NCI-H2196 (cell line): ENCODE data around the gene NRDE2.
"Not testable (repeated sequence)": the region's sequence is repeated elsewhere in the genome, so short reads cannot be mapped to it uniquely, and the experiment has no call there.

Experiments used
- DNase-seq: peaks from one replicate; lab custom pipeline; 2025; ENCODE audit not compliant: unreplicated experiment; lab: John Stamatoyannopoulos, UW

The NRDE2 gene

DNA sequence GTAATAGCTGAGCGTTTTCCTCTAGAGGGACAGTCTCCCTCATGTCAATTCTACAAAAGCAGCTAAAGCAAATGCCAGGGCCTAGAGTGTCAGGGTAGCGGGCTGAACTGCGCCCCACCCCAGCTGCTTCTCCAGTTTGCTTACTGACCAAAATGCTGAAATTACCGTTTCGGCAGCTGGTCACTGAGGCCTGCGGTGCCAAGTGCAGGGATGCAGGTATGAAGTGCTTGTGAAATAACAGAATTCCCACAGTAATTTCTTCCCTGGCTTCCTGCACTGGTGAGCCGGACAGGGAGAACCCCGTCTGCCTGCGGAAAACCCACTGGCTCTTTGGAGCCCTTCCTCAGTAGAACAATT is 56.3 kb downstream of the NRDE2 start:
- DNase-seq, result no peak

DNA sequence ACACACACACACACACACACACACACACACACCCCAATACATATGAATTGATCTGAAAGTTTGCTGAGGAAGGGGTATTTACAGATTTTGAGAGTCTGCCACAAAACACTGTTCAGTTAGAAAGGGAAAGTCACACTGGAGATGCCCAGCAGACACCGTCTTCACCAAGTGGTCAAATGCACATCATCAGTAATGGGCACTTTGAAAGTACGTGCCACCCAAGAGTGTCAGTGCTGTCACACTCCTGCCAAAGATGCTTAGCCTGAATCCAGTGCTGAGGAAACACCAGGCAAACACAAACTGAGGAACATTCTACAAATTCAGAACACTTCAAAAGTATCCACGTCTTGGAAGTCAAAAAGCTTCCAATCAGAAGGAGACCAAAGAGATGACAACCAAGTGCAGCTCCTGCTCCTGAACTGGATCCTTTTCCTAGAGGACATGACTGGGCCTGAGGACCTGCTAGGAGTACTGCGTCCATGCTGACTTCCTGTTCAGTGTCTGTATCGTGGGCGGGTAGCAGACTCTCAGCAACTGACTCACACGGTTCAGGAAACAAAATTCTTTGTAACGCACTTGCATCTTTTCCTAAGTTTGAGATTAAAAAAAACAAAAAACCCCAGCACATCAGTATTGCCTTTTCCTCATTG is 56.8 kb downstream of the NRDE2 start:
- DNase-seq, result no peak

DNA sequence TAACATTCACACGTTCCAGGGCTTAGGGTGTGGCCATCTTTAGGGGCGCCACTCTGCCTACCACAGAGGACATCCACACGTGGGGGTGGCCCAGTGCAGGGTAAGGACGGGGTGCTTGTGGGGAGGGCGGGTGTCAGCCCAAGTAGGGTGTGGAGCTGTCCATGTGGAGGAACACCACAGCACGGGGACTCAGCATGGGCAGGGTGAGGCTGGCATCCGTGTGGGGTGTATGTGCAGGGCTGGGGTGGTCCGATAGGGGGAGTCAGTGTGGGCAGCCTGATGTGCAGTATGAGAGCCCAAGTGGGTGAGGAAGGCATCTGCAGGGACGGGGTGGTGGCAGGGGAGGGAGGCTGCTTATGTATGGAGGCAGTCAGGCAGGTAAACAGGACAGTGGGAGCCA is 57.7 kb downstream of the NRDE2 start:
- DNase-seq, result no peak

GRCh38 chr14:90273532-90273931 is 58.2 kb downstream of the NRDE2 start:
- no peak for DNase-seq

DNA sequence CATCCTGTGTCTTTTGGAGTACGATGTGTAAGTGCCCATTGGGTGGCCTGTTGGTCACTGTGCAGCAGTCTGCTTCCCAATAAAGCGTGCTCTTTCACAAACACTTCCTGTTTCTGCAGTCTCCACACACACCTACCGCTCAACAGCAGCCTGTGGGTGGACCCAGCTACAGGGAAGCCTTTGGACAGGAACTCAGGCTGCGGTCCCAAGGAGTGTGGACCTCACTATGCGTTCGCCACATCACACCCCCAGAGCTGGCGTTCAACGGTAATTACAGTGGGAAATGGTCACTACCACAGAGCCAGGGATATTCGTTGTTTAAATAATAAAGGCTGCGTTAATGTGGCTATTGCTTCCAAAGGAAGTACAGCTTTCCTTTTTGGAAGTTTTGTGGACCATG is 59.2 kb downstream of the NRDE2 start:
- no peak for DNase-seq

DNA sequence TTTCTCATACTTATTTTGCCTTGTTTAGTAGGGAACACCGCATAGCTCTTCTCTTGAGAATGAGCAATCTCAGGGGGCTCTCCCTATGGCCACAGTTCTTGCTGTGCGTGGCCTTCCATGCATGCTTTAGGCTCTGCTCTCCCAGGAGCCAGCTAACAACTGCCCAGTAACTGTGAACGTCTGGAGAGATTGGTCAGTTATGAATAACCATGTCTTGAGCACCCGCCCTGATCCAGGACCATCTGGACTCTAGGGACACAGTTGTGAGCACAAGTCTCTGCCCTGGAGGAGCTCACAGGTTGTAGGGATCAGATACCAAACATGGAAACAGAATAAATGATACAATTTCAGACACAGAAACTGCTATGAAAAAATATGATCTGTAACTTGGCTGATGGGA is 63.3 kb downstream of the NRDE2 start:
- DNase-seq, result no peak

DNA sequence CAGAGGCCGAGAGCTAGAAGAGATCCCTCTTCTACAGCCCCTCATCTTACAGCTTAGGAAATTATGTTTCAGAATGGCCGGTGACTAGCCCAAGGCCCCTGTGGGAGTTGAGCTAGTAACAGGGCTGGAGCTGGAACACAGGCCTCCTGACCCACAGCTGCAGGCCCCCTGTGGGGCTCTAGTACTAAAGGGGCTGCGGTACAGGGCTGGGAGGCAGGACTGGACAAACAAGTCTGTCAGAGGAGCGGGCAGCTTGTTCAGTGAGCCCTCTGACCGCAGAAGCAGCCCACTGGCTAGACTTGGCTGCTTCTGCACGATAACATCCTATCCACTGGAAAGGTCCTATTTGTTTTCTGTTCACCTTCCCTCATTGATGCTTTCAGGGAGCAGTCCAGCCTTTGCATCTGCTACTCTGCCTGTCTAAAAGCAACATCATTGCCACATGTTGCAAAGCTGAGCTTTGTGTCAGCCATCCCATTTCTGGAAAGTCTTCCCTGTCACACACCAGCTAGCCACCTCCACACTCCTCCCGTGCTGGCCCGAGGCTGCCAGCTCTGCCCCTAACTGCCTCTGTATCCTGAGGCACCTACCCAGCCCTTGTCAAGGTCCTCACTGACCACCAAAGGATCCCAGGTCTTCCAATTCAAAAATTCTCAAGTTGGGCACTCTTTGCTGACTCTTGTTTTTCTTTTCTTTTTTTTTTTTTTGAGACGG is 65.1 kb downstream of the NRDE2 start:
- DNase-seq, result no peak

GRCh38 chr14:90263748-90264449 is 67.8 kb downstream of the NRDE2 start:
- DNase-seq, result no peak

- DNase-seq, result peak; percentile 74
Measured at GRCh38 chr14:90256354-90257131, 75.2 kb downstream of the NRDE2 start, which contains the start of gene PSMC1. TSS of gene PSMC1 (plus strand) at chr14:90256553. CDS start at chr14:90256598, 45 bp downstream.

DNA sequence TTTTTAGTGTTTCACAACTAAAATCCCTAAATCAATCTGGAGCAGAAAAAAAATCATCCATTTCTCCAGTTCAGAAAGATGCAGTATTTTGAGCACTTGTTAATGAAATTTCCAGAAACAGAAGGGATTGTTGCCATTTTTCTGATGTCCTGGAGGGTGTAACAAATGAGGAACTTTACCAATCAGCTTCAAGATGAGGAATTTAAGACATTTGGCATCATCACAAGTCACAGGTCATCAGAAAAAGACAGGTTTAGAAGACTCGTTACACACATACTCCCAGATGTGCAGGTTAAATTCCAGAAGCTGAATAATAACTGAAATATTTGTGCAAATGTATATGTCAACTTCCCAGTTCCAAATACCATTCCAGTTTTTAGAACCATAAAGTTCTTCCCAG is 75.9 kb downstream of the NRDE2 start:
- no peak for DNase-seq

DNA sequence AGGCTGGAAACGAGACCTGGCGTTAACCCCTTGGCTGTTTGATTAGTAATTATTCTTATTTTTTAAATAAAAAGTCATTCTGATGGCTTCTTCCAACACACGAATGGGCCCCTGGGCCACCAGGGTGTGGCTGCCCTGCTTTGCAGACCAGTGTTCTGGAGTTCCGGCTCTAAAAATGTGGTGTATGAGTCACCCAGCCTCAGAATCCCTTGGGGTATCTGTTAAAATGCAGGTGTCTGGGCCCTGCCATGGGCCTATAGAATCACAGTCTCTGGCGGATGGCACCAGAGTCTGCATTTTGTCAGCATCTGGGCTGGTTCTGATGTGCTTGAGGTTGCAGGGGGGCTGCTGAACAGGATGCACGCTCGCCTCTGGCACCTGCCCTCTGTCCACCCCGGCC is 77.9 kb downstream of the NRDE2 start:
- no peak for DNase-seq

DNA sequence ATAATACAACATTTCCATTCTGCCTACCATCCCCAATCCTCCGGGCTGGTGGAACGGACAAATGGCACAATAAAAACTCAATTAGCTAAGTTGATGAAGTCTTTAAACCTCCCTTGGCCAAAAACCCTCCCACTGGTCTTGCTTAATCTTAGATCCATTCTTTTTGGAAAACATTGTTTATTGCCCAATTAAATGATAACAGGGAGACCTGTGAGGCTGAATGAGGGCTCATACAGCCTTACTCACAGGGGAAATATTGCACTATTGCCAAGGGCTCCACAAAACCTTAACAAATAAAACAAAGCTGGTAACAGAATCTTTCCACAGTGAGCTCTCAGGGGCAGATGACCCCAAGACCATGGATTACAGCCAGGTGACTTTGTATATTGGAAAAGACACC is 83.1 kb downstream of the NRDE2 start:
- DNase-seq, result no peak

GRCh38 chr14:90247441-90247840 is 84.3 kb downstream of the NRDE2 start:
- not testable (repeated sequence) for DNase-seq

- DNase-seq, result no peak
Measured at GRCh38 chr14:90246936-90247335, 84.8 kb downstream of the NRDE2 start.

GRCh38 chr14:90242444-90242843 is 89.3 kb downstream of the NRDE2 start:
- DNase-seq, result no peak

- no peak for DNase-seq
Measured at GRCh38 chr14:90239139-90239538, 92.6 kb downstream of the NRDE2 start.

- peak; percentile 60 for DNase-seq
Measured at GRCh38 chr14:90235179-90235976, 96.4 kb downstream of the NRDE2 start.

GRCh38 chr14:90229942-90230341 is 101.8 kb downstream of the NRDE2 start:
- not testable (repeated sequence) for DNase-seq

DNA sequence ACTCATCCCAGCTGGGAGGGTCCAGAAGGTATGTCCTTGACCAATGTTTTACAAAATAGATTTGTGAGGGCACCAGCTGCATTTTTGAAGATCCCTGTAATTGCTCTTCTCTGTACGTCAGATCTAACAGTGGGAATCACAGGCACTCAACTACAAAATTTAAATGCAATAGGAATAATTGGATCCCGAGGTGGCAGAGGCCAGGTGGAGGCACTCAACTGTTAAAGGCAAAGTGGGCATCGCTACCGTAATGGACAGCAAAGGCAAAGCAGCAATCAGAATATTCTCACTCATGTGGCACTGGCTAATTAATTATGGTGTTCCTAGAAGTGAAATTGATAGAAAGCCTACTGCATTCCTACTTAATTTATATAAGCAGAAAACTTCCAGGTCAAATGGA is 103.3 kb downstream of the NRDE2 start:
- no peak for DNase-seq
